Islet of Langerhans (tissue), 1 donor: Measurements from ENCODE around the gene ATOX1.
A peak's percentile ranks its signal among the peaks of the same experiment; 100 is the strongest.

Experiments used
- FAIRE-seq: peaks from one replicate; lab custom pipeline; 2011; peaks lifted over from hg19 to GRCh38; lab: Jason Lieb, UNC

ATOX1 gene

GRCh38 chr5:151770383-151771258, 12.2 kb upstream of the ATOX1 start:
- no peak for FAIRE-seq

DNA sequence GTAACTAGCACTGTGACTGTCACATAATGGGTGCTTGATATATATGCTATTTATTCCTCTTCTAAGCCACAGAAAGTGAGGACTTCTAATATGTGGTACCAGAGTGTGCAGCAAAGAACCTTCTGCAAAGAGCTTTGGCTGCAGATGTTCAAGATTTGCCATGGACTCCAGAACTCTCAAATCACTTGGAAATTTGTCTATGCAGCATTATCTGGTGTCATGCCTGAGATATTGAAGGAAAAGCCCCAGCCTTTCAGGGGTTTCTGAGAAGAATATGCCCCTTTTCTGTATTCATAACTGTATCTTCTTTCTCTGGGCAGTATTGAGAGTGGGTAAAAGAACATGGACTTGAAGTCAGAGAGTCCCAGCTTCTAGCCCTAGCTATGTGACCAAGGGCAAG, 8.5 kb upstream of the ATOX1 start:
- FAIRE-seq, result no peak

DNA sequence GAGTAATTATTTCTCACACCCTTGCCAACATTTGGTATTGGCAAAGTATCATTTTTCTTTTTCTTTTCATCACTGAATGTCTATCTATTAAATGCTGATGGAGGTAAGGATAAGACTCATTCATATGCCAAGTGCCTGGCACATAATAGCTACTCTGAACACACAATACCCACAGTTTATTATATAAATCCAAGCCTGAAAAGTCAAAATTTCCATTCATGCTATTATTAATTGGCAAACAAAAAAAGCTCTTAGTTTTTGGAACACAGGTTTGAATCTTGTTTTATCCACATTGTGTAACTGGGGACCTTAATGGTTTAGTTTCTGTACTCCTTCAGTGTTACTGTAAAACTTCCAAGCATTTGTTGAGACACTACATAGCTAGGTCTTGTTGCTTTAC, 6.4 kb upstream of the ATOX1 start:
- FAIRE-seq, result peak; percentile 13

DNA sequence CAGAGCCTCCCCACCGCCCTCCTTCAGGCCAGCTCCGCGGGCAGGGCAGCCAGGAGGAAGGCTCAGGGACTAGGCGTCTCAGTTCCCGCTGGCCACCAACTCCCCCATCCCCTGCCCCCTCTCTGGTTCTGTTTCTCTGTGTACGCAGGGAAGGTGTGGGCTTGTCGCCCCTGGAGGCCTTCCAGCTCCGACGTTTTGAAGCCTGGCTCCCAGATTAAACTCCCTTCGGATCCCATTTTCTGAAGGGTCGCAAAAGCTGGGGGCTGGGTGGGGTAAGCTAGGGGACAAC, 346 bp downstream of the ATOX1 start:
- FAIRE-seq, result no peak

DNA sequence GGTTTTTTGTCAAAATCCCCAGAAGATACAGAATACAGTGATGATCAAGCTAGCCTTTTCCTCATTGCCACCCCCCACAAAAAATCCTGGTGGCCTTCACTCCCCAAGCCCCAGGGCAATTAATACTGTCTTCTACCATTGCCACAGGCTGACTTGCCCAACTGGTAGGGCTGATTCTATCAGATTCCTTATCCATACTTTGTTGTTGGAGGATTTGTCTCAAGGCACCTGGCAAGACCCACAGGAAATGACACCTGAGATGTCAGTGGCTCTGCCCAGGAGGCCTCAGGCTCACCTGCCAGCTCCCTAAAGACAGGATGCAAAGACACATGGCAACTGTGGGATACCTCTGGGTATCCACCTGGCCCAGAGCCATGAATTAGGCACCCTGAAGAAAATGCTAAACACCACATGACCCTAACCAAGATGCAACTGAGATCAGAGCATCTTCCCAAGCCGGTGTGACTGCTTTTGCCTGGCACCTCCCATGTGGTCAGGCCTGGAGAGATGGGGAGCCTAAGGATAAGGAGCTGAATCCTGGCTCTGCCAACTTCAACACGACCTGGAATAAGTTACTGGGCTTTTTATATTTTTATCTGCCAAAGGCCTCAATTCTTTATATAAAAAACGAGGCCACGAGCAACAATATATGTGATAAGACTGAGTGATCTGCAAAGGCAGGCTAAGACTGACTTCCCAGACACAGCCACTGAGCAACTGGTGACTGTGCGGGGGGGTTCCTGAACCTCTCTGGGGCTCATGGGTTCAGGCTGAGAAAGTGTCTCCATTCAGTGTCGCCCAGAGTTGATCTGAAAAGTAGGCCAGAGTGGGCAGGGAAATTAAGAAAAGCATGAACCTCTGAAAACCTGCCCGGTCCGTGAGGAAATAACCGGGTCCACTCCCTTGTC, 944 bp downstream of the ATOX1 start:
- no peak for FAIRE-seq

- FAIRE-seq, result no peak
These were observed 3.0 kb downstream of the ATOX1 start for GRCh38 chr5:151755383-151755782.

DNA sequence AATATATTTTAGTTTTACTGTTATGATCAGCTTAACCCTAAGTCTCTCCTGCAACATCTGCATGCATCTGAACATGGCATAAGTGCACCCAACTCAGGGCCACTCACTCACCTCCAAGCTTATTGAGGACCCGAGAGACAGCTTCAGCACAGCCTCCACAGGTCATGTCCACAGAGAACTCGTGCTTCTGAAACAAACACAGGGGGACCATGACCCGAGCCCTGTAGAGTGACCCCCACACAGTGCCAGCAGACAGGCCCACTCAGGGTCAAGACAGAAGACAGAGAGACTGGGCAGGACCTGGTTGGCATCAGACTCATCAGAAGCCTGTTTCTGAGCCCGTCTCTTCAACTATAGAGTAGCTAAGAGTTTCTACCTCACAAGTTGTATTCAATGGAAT, 6.8 kb downstream of the ATOX1 start:
- FAIRE-seq, result no peak

- FAIRE-seq, result no peak
These were observed 7.3 kb downstream of the ATOX1 start for GRCh38 chr5:151751091-151751490.

DNA sequence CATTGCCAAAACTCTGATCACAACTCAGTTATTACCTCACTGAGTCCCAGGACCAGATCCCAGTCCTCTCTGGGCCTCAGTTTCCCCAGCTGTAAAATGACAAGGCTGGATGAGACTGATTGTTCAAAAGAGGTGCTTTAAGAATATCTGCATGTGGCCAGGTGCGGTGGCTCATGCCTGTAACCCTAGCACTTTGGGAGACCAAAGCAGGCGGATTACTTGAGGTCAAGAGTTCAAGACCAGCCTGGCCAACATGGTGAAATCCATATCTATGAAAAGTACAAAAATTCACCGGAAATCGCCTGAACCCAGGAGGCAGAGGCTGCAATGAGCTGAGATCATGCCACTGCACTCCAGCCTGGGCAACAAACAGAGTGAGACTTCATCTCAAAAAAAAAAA, 8.3 kb downstream of the ATOX1 start:
- FAIRE-seq, result no peak

DNA sequence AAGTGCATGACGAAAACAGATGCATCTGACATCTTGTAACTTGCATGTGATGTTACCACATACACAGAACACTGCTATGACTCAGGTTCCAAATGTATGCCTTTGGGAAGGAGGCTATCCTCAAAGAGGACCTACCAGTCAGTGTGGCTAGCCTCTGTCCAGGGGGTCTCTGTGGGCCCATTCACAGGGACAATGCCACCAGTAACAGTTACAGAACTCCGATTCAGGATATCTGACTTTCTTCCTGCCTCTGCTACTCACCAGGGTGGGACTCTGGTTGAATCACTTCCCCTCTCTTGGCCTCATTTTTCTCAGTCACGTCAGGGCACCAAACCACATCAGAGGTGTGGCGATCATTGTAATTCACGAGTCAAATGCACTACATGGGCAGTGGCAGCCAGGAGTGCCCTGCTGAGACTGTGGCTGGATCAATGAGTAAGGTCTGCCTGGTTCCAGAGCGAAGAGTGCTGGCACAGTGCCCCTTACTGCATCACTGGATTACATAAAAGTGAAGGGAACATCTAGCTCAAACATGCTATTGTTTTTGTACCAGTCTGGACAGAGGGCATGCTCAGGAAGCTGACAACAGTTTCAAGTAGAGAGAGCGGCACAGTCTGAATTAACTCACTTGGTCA, 13.2 kb downstream of the ATOX1 start:
- no peak for FAIRE-seq

- FAIRE-seq, result no peak
These were observed 14.9 kb downstream of the ATOX1 start for GRCh38 chr5:151743530-151743929.

DNA sequence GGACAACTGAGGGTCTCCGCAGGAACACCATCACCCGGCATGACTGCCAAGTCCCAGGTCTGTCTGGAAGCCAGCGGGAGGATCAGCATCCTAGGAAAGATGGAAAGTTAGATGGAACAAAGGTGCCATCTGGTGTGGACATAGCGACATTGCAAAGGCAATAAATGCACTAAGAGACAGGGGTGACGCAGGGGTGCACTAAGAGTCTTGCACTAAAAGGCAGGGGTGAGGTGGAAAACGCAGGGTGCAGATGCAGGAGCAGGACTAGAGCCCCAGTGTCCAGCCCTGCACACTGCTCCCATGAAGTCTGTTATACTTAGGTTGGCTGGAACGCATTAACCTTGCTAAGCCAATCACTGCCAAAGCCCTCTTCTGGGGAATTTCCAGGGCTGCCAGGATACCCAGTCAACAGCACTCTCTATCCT, 15.5 kb downstream of the ATOX1 start:
- no peak for FAIRE-seq

- no peak for FAIRE-seq
These were observed 16.6 kb downstream of the ATOX1 start for GRCh38 chr5:151741678-151742423.

DNA sequence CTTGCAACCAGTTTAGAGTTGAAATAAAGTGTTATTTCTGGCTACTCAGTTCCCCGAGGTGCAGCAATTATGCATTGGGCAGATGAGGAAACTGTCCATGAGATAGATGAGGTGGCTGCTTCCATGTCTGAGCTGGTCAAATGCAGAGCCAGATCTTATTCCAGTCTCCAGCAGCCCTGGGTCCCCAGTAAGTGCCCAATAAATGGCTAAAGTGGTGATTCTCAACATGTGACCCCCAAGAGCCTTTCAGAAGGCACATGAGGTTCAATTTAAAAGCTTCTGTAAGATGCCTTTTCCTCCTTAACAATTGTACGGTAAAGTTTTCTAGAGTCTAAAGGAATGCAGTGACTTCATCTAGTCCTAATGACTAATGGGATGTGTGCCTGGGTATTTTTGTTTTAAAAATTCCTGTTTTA, 17.5 kb downstream of the ATOX1 start:
- FAIRE-seq, result no peak

- FAIRE-seq, result peak; percentile 65
These were observed 18.0 kb downstream of the ATOX1 start for GRCh38 chr5:151740336-151740942.

GRCh38 chr5:151739939-151740335, 18.5 kb downstream of the ATOX1 start:
- no peak for FAIRE-seq

DNA sequence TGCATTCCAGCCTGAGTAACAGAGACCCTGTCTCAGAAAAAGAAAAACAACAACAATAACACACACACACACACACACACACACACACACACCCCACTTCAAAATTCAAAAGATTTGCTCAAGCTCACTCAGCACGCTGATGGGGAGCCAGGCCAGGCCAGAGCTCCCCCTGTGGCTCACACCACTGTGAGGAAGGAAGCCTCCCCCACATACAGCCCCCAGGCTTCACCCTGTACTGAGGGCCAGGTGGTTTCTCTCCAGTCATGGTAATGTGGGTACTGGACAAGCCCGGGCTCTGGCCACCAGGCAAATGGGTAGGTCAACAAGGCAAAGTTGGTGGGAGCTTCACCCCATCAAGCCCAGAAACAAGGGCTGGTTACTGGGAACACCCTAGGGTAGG, 19.0 kb downstream of the ATOX1 start:
- FAIRE-seq, result no peak

- no peak for FAIRE-seq
These were observed 20.1 kb downstream of the ATOX1 start for GRCh38 chr5:151738125-151738848.

DNA sequence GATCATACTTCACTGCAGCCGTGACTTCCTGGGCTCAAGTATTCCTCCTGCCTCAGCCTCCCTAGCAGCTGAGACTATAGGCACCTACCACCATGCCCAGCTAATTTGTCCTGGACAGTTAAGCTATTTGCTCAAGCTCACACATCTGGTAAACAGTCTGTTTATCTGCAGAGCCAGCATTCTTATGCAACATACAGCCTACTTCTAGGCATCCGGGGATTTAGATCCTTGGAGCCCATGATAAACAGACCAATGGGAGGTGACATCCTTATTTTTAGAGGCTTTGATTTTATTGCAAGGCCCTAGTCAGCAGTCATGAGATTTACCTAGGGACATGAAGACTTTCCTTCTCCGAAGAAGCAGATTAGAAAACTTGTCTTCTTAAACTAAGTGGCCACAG, 21.0 kb downstream of the ATOX1 start:
- FAIRE-seq, result no peak

- no peak for FAIRE-seq
These were observed 22.8 kb downstream of the ATOX1 start for GRCh38 chr5:151735646-151736045.

DNA sequence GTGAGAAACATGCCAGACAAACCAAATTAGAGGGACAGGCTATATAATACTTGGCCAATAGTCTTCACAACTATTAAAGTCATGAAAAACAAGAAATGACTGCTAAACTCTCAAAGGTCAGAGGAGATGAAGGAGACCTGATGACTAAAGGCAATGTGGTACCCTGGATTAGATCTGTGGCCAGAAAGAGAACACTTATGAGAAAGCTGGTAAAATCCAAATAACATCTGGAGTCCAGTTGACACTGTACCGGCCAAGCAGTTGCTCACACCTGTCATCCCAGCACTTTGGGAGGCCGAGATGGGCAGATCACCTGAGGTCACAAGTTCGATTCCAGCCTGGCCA, 24.4 kb downstream of the ATOX1 start:
- FAIRE-seq, result no peak
